WTC11 (cell line): ENCODE measurements around the gene CENPN.

Source experiments
- ATF3 ChIP-seq: sonication (generic); formaldehyde crosslinking; conservative IDR thresholded peaks from 2 replicates; pipeline ENCODE4 v1.8.1; 2022; ENCODE audit warnings: mild to moderate bottlenecking, missing genetic modification reagents
- CTCF ChIP-seq: fragments of 200-600 bp; IDR thresholded peaks from 2 replicates; pipeline ENCODE4 v1.8.0; 2022; ENCODE audit warnings: antibody characterized with exemption
- ELF4 ChIP-seq: sonication (generic); formaldehyde crosslinking; IDR thresholded peaks from 2 replicates; pipeline ENCODE4 v1.8.1; 2022; ENCODE audit warnings: low read depth, mild to moderate bottlenecking, moderate library complexity, missing genetic modification reagents
- NFYB ChIP-seq: sonication (generic); formaldehyde crosslinking; conservative IDR thresholded peaks from 2 replicates; pipeline ENCODE4 v1.8.0; 2022; ENCODE audit warnings: low read depth, missing genetic modification reagents
- TEAD1 ChIP-seq: sonication (generic); formaldehyde crosslinking; IDR thresholded peaks from 2 replicates; pipeline ENCODE4 v1.8.0; 2022; ENCODE audit warnings: mild to moderate bottlenecking, missing genetic modification reagents
- USF1 ChIP-seq: sonication (generic); formaldehyde crosslinking; IDR thresholded peaks from 2 replicates; pipeline ENCODE4 v1.8.0; 2022; ENCODE audit warnings: mild to moderate bottlenecking, missing genetic modification reagents
- ZMAT4 ChIP-seq: fragments of 250-450 bp; sonication (Bioruptor Pico); IDR thresholded peaks from 2 replicates; pipeline ENCODE4 v1.9.0; 2021; ENCODE audit warnings: mild to moderate bottlenecking
- ZNF263 ChIP-seq: sonication (generic); formaldehyde crosslinking; IDR thresholded peaks from 2 replicates; pipeline ENCODE4 v1.8.1; 2022; ENCODE audit warnings: low read depth, mild to moderate bottlenecking, moderate library complexity, missing genetic modification reagents
- ZSCAN18 ChIP-seq: fragments of 250-450 bp; sonication (Bioruptor Pico); IDR thresholded peaks from 2 replicates; pipeline ENCODE4 v2.1.2; 2022; ENCODE audit warnings: mild to moderate bottlenecking, moderate library complexity

GRCh38 chr16:81014672-81015071 is 7.7 kb downstream of the CENPN start:
- TF ChIP-seq CTCF (no peak), TEAD1 (CRISPR knock-in tag) (no peak), ATF3 (no peak), NFYB (CRISPR knock-in tag) (no peak), ZSCAN18 (no peak), ZNF263 (CRISPR knock-in tag) (no peak), ELF4 (CRISPR knock-in tag) (no peak), ZMAT4 (no peak), USF1 (CRISPR knock-in tag) (no peak)
